ENCODE results near the gene KDM2B.

DNA sequence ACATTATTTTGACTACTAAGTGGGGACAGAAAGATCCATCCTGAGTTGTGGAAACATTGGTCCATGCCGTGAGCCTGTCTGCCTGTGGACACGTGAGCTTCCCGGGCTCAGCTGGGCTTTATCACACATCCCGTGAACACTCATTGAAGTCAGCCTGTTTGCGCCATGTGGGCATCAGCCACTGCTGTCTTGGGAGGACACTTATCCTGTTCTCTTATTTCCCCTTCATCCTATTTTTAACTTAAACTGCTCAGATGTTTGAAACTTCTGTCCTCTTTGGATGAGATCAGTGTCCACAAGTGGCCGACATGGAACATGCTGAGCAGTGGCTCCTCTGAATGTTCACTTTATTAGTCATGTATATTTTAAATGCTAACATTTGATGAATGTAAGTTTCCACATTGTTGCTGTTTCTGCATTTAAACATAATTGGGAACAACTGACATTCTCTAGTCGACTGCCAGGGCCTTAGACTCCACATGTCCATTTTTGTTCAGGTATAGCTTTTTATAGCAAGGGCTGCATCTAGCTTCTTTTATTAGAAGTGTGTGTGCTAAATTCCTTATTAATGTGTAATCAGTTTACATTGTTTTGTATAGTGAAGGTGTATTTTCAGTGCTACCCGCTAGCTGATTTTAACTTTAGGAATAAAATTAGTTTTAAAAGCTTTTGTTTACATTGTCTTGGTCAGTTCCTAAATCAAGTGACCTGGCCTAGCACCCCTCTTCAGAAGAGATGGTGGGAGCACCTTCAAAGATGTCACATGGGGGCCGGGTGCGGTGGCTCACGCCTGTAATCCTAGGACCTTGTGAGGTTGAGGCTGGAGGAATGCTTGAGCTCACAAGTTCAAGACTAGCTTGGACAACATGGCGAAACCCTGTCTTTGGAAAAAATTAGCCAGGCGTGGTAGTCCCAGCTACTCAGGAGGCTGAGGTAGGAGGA lies 156.9 kb downstream of the KDM2B start:
- TF ChIP-seq, protein P1, sequence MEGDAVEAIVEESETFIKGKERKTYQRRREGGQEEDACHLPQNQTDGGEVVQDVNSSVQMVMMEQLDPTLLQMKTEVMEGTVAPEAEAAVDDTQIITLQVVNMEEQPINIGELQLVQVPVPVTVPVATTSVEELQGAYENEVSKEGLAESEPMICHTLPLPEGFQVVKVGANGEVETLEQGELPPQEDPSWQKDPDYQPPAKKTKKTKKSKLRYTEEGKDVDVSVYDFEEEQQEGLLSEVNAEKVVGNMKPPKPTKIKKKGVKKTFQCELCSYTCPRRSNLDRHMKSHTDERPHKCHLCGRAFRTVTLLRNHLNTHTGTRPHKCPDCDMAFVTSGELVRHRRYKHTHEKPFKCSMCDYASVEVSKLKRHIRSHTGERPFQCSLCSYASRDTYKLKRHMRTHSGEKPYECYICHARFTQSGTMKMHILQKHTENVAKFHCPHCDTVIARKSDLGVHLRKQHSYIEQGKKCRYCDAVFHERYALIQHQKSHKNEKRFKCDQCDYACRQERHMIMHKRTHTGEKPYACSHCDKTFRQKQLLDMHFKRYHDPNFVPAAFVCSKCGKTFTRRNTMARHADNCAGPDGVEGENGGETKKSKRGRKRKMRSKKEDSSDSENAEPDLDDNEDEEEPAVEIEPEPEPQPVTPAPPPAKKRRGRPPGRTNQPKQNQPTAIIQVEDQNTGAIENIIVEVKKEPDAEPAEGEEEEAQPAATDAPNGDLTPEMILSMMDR (conservative IDR thresholded peaks at IDR 0.05), result no peak
- TF ChIP-seq EZH2 (IDR thresholded peaks at IDR 0.05; ENCODE audit: low read depth), result no peak
